Activated T-helper 1 cell treated with Interleukin-2 at 50 U/mL for 16 hours (primary cell): ENCODE results near the gene AGAP1.

Source experiments
- DNase-seq: peaks from one replicate; pipeline ENCODE4 v3.0.0-alpha.2; 2020; ENCODE audit warnings: low read depth

Gene AGAP1

DNA sequence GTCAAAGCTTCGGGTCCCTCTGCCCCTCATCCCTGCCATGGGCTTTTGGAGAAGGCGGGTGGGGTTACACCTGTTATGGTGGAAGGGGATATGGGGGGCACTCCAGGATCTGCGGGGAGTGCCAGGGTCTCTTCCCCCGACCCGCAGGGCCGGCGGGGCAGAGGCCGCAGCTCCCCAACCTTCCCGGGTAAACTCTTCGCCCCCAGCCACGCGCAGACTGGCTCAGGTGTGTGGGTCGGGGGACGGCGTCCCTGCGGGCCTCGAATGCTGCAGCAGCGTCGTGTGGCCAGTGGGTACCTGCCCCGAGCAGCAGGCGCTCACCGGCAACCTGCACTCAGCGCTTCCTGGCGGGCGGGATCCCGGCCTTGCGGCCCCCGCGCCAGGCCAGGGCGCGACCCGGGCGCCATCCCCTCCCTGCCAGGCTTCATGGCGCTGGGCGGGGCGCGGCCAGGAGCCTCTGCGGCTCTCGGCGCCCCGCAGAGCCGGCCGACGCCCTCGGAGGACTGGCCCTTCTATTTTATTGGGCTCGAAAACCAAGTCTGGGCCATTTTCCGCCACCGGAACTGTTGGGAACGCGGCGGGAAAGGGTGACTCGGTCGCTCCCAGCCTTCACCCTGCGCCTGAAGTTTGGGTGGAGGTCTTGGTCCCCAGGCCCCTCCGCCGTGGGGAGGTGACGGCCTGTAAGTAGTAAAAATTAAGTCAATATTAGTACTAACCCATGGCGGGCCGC lies 669.8 kb downstream of the AGAP1 start:
- no peak for DNase-seq

DNA sequence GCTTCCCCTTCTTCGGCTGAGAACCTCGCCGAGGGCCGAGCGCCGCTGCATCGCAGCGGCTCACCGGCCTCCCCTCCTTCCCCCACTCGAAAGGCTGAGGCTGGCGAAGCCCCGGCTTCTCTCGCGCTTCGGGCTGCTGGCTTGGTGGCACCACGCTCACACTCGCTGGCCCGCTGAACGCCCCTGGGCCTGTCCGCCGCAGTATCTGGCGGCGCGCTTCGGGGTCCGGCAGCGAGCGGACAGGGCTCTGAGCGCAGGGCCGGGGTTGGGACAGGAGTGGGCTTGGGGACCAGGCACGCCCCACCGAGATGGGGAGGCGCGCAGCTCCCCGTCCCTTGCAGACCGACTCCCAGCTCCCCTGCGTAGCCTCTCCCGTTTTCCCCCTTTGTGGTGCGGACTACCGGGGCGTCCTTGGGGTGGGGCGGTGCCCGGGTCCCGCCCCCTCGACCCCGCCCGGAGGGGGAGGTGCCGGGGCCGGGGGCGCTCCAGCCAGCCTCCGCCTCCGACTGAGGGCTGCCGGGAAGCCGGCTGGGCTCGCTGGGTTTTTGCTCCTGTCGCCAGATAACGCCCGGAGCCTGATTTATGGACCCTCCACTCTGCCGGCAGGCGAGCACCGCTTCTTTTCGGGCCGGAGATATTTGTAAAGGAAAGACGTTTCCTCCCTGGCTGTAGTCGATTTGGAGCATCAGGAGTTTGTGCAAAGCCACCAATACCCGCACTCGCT lies 670.5 kb downstream of the AGAP1 start:
- no peak for DNase-seq

DNA sequence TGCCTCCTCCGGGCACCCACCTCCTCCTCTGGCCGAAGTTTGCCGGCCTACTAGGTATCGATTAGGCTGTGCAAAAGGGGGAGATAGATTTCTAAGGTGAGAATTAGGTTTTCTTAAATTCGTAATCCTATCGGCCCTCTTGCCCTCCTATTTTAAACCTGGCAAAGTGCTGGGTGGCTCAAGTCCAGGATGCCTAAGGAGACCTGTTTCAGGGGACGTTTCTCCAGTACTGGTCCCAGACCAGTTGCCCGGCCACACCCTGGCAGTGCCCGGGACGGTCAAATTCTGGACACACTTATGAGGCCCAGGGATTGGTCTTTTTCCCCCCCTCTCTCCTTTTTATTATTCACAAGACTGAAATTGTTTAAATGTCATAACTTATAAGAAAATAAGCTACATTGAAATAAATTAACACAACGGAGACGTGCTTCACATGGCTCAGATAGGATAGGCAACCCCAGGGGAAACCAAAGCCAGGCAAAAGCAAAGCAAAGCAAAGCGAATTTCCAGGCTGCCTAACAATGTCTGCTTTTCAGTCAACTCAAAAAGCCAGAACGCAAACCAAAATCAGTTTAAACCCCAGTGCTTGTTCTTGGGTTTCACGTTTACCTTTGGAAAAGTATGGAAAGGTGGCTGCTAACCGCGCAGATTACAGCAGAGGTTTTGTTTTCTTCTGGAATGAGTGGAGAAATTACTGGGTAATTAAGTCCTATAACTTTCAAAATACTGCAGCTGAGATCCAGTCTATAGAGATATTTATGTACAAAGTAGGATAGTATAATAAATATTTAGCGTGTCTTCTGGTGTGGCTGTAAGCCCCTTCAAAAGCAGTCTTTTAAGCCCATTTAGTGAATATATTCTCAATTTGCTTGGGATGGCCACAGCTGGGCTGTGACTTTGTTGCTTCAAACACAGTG lies 671.3 kb downstream of the AGAP1 start:
- no peak for DNase-seq

DNA sequence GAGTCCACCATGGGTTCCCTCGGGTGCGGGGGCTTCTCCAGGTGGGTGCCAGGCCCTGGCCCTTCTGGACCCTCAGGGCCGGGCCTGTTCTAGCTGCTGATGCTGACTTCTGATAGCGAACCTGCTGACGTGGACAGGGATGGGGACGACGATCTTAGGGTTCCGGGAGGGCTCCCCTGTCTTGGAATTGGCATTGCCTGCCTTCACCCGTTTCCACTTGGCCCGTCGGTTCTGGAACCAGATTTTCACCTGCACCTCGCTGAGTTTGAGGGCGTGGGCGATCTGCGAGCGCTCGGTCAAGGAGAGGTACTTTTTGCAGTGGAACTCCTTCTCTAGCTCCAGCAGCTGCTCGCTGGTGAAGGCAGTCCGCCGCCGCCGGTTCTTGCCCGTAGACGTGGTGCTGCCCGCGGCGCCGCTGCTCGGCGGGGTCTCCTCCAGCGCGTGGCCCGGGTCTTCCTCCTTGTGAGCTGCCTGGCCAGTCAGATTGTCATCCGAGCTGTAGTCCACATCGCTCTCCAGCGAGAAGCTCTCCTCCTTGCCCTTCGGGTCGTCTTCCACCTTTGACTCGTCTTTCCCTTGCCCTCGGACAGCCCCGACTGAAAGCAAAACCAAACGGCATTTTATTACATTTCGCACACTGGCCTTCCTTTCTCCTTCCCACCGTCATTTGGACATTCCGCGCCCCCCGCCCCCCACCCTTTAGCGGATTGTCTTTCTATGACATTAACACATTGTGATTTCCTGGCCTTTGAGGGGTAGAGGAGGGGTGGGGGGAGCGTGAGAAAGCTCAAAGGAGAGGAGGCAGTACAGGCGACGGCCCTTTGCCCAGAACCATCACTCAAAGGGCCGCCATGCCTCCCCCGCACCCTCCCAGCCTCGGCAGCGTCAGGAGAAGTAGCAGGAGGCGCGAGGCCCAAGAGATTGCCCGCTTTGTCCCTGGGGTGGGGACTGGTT lies 672.3 kb downstream of the AGAP1 start:
- DNase-seq: no peak

DNA sequence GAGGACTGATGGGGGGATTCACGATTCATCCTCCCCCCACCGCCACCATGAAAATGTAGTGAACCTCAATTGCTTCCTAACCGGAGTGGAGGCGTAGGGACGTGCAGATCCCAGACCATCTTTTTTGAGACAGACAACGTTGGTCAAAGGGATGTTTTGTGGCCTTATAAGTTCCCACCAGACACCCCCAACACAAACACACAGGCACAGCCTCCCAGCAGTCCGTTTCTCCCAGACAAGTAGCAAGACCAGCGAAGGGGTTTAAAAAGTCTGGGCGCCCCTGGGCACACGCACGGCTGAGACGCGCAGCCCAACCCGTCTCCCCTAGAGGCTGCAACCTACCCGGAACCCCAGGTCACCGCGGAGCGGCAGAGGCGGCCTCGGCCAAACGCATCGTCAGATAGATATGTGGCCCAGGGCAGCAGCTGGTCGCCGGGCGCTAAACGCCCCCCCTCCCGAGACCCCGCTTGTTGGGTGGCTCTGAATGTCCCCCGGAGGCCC lies 673.0 kb downstream of the AGAP1 start:
- no peak for DNase-seq

DNA sequence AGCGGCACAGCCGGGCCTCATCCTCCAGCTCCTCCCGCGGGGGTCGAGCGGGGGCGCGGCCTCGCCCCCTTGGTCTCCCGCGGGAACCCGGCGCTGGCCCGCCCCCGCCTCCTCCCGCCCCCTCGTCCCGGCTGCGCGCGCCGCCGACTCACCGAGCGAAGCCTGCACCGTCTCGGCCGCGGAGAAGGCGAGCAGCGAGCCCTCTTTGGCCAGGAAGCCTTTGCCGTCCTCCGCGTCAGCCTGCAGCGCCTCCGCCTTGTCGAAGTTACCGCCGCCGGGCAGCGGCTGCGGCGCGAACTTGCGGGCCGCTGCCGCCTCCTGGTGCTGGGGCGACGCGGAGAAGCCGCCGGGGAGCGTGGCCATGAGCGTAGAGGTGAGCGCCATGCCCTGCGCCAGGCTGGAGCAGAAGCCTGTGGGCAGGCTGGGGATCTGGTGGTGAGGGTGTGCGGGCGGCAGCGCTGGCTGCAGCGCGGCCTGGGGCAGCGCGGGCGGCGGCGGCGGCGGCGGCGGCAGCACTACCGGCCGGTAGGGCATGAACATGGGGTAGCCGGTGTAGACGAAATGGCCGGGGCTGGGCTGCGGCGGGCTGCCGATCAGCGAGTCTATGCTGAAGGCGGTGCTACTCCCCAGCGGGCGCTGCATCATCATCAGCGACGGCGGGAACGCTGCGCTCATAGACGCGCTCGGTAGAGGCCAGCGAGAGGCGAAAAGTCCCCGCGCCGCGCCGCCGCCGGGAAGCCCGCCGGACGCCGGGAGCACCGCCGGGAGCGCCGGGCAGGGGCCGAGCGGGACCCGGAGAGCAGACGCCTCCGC lies 673.7 kb downstream of the AGAP1 start:
- DNase-seq: no peak

DNA sequence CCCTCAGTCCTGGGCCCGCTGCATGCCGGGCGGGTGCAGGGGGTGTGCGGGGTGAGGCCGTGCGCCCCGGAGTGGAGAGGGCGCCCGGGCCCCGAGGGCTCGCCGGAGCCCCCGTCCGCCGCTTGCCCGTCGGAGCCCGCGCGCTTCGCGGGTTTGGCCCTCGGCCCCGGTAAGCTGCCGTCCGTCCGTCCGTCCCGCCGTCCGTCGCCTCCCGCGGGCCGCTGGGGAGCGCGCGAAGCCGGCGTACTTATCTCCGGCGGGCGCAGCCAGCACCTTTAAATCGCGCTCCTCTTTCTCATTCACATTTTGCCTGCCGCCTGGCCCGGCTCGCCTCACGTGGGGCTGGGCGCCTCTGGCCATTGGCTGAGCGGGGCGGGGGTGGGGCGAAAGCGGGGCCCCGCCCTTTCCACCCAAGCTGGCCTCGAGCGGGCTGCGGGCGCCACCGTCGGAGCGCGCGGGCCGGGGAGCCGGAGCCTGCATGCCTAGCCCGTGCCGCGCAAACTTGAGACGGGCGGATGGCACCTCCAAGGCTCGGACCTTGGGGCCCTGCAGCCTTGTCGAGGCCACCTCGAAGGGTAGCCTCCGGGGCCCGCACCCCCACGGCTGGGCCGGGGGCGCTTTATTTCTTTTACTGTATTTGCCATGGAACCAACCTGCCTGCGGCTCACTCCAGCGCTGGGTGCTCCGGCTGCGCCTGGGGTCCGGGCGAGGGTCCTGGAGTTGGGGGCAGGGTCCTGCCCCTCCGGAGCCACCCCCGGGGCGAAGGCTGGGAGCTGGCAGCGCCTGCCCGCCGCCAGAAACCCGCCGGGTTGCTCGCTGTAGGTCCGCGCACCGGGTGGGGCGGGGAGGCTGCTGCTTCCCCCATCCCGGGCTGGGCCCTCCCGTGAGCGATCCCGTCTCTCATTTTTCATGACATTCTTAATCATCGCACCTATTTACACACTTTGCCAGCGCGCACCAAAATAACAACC lies 674.6 kb downstream of the AGAP1 start, which contains the start of gene GBX2:
Gene GBX2, minus strand, starts transcription at position 277 of the 971 bp plus-strand sequence. CDS start 415 bp downstream, outside the sequence.
- no peak for DNase-seq

DNA sequence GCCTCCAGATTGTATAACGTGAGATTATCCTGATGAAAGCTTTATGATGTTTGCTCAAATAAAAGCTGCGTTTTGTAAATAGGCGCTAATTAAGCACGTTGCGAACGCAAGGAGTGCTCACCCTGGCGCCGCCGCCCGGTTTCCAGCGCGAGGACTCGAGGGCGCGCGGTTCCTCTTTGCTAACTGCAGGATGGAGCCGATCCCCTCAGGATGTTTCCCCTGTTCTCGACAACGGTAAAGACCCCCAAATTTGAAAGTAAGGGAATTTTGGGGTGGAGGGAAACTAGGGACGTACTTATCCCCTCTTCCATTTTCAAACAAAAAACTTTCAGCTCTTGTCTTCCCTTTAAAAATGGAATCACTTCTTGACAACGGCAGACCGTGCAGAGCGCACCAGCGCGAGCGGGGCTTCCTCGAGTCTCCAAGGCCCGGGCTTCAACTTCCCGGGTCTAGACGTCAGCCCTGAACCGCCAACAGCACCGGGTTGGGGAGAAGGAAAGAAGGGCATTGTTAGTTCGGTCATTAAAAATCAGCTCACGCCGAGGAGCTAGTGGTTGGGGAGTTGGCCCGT lies 675.4 kb downstream of the AGAP1 start:
- no peak for DNase-seq

DNA sequence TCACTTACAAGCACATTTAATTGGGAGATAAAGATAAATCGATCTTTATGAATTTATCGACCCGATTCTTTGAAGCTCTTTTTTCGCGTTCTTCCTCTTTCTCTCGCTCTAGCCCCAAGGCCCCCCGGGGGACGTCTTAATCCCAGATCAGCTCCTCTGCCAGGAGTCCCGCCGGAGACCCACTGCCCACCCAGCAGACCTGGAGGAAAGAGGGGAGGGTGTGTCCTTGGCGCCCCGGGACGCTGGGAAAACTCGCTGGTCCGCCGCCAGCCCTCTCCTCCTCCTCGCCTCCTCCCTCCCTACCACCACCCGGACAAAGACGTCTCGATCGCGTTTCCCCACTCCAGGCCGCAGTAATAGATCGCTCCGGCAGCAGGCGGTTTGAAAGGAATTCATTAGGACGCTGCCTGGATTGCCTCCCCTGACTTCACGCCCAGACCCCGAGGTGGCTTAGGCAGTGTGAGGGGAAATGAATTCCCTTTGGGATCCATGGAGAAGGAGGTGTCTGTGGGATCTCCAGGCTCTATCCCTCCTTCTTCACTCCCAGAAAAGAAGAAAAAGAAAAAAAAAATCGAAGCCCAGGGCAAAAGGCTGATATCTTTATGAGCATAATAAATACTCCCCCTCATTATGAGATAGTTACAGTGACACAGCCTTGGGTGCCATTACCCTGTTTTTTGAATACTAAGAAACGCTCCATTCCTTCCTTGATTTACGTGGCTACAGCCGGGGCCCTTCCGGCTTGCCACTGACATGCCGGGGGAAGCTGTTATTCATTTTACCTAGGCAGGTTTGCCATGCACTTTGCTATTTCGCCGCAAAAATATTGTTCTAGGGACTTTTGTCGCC lies 676.1 kb downstream of the AGAP1 start:
- no peak for DNase-seq

DNA sequence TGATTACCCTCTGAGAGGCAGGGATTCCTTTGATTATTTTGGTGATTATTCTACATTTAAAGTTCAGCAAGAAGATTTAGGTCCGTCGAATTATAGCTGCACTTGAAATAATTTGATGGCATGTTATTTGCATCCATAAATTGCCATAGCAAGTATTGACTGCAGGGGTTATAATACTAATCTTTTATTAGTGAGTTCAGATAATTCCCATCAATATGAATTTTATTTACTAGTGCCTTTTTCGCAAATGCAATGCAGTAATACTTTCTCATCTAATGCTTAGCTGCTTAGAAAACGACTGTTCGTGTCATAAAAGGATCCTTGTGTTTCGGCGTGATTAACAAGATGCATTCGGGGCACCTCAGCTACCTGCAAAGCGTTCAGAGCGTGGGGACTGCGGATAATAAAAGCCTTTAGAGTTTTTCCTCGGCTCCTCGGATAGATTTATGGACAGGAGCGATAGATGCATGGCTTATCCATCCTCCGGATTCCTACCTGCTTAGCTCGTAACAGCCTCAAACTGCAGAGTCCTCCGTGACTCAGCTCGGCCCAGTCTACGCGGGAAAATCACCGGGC lies 676.8 kb downstream of the AGAP1 start:
- no peak for DNase-seq

DNA sequence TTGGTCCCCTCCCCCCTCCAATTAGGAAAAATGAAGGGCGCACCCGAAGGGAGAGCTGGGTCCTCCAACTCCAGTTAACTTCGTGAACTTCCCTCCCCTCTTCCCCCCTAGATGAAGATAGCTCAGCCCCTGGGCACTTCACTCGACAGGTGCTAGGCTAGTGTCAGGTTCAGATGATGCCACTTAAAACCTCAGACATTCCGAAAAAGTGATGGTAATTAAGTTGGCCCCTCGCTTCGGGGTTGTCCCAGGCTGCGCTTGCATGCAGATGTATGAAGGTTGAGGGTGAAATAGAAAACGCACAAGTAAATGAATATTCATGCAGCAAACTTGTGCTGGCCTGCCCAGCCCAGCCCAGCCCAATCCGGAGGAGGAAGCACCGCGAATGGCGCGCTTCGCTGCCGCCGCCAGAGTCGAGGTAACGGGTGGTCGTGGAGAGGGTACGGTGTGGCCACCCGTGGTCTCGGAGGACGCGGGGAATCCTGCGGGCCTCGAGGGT lies 677.4 kb downstream of the AGAP1 start:
- no peak for DNase-seq

DNA sequence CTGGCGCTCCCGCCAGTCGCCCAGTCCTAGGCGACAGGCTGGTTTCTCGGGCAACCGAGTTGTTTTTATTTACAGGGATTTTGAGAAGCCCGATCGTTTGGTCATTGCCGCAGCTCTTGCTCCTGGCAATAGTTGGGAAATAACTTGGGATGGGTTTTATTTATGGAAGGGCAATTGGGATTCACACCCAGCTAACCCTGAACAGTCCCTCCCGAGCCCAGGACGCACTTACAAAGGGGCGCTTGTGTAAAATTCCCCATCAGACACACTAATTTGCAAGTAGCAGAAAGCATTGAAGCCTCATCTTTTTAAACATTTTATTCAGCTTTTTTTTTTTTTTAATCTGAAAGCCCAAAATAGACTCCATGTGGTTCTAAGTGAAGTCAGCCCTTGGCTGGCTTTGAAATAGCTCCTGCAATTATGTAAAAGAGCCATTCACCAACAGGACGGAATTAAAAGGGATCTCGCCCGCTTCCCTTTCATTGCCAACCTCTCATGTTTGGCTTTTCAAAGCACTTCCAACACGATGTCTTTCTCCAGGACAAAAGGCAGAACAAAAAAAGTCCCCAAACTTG lies 677.9 kb downstream of the AGAP1 start:
- DNase-seq: no peak

DNA sequence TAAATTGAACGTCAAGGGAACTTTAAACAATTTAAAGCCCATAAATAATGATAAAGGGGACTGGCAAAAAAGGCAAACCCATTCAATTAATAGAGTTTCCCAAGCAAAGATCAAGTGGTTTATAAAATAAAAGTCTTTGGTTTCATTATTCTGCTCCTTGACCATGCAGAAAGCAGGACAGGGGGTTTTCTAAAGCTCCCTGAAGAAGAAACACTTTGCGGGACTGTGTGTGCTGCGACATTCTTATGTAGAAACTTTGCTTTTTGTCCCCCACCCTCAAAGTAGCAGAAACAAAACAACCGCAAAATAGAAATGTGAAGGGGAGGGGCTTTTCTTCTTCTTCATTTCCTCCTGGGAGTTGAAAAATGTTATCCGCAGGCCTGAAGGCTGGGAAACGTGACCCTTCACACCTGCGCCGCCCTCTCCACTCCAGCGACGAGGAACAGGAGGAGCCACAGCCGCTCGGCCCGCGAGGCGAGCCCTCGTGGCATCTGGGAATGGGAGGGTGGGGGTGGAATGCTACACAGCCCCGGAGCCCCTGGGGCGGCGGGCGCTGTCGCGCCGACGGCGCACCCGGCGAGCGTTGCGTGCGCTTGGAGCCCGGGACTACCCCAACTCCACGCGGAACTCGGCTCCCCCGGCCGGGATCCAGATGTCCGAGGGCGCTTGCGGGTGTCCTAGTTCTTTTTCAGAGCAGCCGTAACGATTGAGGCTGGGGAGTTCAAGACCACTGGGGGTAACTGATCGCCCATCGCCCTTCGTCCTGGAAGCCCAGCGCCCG lies 678.6 kb downstream of the AGAP1 start:
- DNase-seq: no peak

DNA sequence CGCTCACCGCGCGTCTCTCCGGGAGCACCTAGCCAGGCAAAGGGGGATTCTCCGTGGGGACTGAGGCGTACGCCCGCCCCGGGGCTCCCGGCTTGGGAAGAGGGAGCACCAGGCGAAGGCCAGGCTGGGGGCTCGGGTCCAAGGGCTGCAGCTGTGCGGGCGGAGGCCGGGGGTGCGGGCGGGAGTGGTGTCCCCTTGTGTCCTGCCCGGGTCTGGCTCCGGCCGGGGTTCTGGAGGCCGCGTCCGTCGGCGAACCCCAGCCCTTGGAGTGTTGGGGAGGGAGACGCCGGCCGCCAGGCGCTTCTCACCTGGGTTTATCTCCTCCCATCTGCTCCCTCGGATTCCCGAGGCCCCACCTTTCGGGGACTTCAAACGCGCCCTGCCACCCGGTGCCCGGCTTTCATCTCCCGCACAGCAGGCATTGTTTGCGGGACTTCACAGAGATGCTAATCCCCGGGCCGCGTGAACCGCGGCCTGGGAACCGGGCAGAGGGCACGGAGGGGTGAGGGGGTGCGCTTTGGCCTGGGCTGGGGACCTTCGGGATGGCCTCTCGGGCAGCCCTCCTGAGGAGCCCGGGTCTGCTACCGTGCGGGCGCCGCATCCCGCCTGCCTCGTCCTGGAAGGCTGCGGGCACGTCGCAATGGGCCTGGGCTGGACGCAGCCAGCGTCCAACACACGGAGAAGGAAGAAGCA lies 679.3 kb downstream of the AGAP1 start:
- DNase-seq: no peak
